Tibial nerve (tissue), 4 donors: ENCODE results near the gene ERVK3-1. TPM values are rescaled to one million over a fixed set of nuclear protein-coding genes. Genes with fewer than 3 reads are reported as not detected.

Experiments used
- DNase-seq, 2 donors: peaks; one replicate each; pipeline ENCODE4 v3.0.0-alpha.2; 2019; ENCODE audit warnings: low spot score in 2 of 2
- H3K27ac ChIP-seq, 4 donors: fragments of 200-600 bp; sonication (generic) in 3 of 4; one replicate each; pipeline ENCODE4 v1.5.1; 2017 to 2019; ENCODE audit warnings: mild to moderate bottlenecking in 1 of 4
- H3K27me3 ChIP-seq, 2 donors: fragments of 200-600 bp; sonication (generic) in 1 of 2; one replicate each; pipeline versions ENCODE4 v1.5.1 to v1.6.0; 2017 to 2019
- H3K36me3 ChIP-seq, 3 donors: fragments of 200-600 bp; sonication (generic); one replicate each; pipeline ENCODE4 v1.5.1; 2018 to 2019
- H3K4me1 ChIP-seq, 4 donors: fragments of 200-600 bp; sonication (generic) in 3 of 4; one replicate each; pipeline ENCODE4 v1.5.1; 2017 to 2019
- H3K4me3 ChIP-seq, 4 donors: fragments of 200-600 bp; sonication (generic) in 3 of 4; one replicate each; pipeline ENCODE4 v1.5.1; 2017 to 2019; ENCODE audit warnings: mild to moderate bottlenecking in 1 of 4, moderate library complexity in 1 of 4
- H3K9me3 ChIP-seq, 4 donors: fragments of 200-600 bp; sonication (generic) in 3 of 4; one replicate each; pipeline ENCODE4 v1.5.1; 2017 to 2019
- CTCF ChIP-seq, 5 experiments: fragments of 200-600 bp in 3 of 5; fragments of 450-650 bp in 2 of 5; sonication (generic) in 3 of 5; IDR thresholded peaks; one replicate each; pipeline ENCODE4 v1.5.1; 2016 to 2019; ENCODE audit warnings: antibody characterized with exemption in 5 of 5, mild to moderate bottlenecking in 3 of 5, moderate library complexity in 2 of 5
- EP300 ChIP-seq, 2 donors: sonication (generic); formaldehyde crosslinking; IDR thresholded peaks; one replicate each; pipeline ENCODE4 v1.6.1; 2017; ENCODE audit warnings: antibody characterized with exemption in 2 of 2, mild to moderate bottlenecking in 1 of 2
- POLR2A ChIP-seq, 2 donors: fragments of 450-650 bp; IDR thresholded peaks; one replicate each; pipeline ENCODE4 v1.6.1; 2017; ENCODE audit warnings: antibody characterized with exemption in 2 of 2, mild to moderate bottlenecking in 2 of 2, moderate library complexity in 2 of 2
- WGBS, 2 donors: methylation state at CpG; one replicate each; pipeline ENCODE4 v1.1.5; 2018; 5-methylcytosine and 5-hydroxymethylcytosine counted together
- total RNA-seq, 4 donors: library from RNA; depleted of rRNA; stranded (reverse); fragments of >200 nt; gene quantifications; one replicate each; pipeline ENCODE4 v1.1.0, GENCODE V29; 2016

ERVK3-1 gene
- total RNA-seq, 4 donors from 2014 or later: 30.0 to 59.2 (median 45.9) TPM

GRCh38 chr19:58265100-58265499 lies 40.1 kb upstream of the ERVK3-1 start:
- Histone ChIP-seq H3K36me3 (peaks cover 0 to 100% (median 25%) of the 10 kb centered on the region in 3 donors), H3K9me3 (peaks cover 24 to 100% (median 66%) of the 10 kb centered on the region in 4 donors), H3K4me3 (no peak overlapping the region), H3K27me3 (no peaks in the 10 kb centered on the region), H3K4me1 (no peaks in the 10 kb centered on the region), H3K27ac (no peak overlapping the region)
- TF ChIP-seq POLR2A (IDR thresholded peaks at IDR 0.05) (no peak), CTCF (IDR thresholded peaks at IDR 0.05) (no peak), EP300 (IDR thresholded peaks at IDR 0.05) (no peak)
- no peak for DNase-seq
- WGBS, 2 donors: 100% methylated on average over 3 of the region's 3 CpGs

- Histone ChIP-seq H3K27ac (no peak overlapping the region), H3K4me1 (no peaks in the 10 kb centered on the region), H3K36me3 (peaks cover 0 to 100% (median 12%) of the 10 kb centered on the region in 3 donors), H3K27me3 (no peaks in the 10 kb centered on the region), H3K4me3 (no peak overlapping the region), H3K9me3 (peaks cover 6 to 100% (median 45%) of the 10 kb centered on the region in 4 donors)
- 98 to 99% methylated on average over 3 of the region's 3 CpGs for WGBS, 2 donors
- TF ChIP-seq EP300 (IDR thresholded peaks at IDR 0.05) (no peak), POLR2A (IDR thresholded peaks at IDR 0.05) (no peak), CTCF (IDR thresholded peaks at IDR 0.05) (no peak)
- no peak for DNase-seq
Measured at GRCh38 chr19:58268344-58268743, 36.8 kb upstream of the ERVK3-1 start.

GRCh38 chr19:58274771-58275201 lies 30.4 kb upstream of the ERVK3-1 start:
- Histone ChIP-seq H3K27ac (no peak overlapping the region), H3K27me3 (no peaks in the 10 kb centered on the region), H3K36me3 (peaks cover 0 to 73% (median 7%) of the 10 kb centered on the region in 3 donors), H3K4me3 (no peak overlapping the region), H3K9me3 (peaks cover 0 to 75% (median 20%) of the 10 kb centered on the region in 4 donors), H3K4me1 (peaks cover 0 to 12% (median 4%) of the 10 kb centered on the region in 4 donors)
- WGBS, 2 donors: 90 to 98% methylated on average over 2 of the region's 2 CpGs
- no peak for DNase-seq
- TF ChIP-seq CTCF (IDR thresholded peaks at IDR 0.05): no peak
- TF ChIP-seq POLR2A (IDR thresholded peaks at IDR 0.05): no peak
- TF ChIP-seq EP300 (IDR thresholded peaks at IDR 0.05): no peak

GRCh38 chr19:58275564-58275963 lies 29.6 kb upstream of the ERVK3-1 start:
- H3K27me3 ChIP-seq: no peaks in the 10 kb centered on the region
- DNase-seq: no peak
- no peak overlapping the region for H3K27ac ChIP-seq
- TF ChIP-seq EP300 (IDR thresholded peaks at IDR 0.05): no peak
- TF ChIP-seq POLR2A (IDR thresholded peaks at IDR 0.05): no peak
- TF ChIP-seq CTCF (IDR thresholded peaks at IDR 0.05): no peak
- H3K4me1 ChIP-seq: peaks cover 0 to 20% (median 5%) of the 10 kb centered on the region in 4 donors
- 93 to 98% methylated on average over 3 of the region's 3 CpGs for WGBS, 2 donors
- H3K36me3 ChIP-seq: peaks cover 0 to 71% (median 7%) of the 10 kb centered on the region in 3 donors
- H3K4me3 ChIP-seq: no peak overlapping the region
- peaks cover 0 to 73% (median 16%) of the 10 kb centered on the region in 4 donors for H3K9me3 ChIP-seq

- Histone ChIP-seq H3K4me1 (peaks cover 0 to 21% (median 5%) of the 10 kb centered on the region in 4 donors), H3K9me3 (peaks cover 0 to 73% (median 11%) of the 10 kb centered on the region in 4 donors), H3K27ac (no peak overlapping the region), H3K27me3 (no peaks in the 10 kb centered on the region), H3K4me3 (no peak overlapping the region), H3K36me3 (peaks cover 0 to 70% (median 0%) of the 10 kb centered on the region in 3 donors)
- DNase-seq: no peak
- WGBS, 2 donors: 96 to 97% methylated on average over 7 of the region's 7 CpGs
- TF ChIP-seq POLR2A (IDR thresholded peaks at IDR 0.05): no peak
- TF ChIP-seq EP300 (IDR thresholded peaks at IDR 0.05): no peak
- no peak for TF ChIP-seq CTCF (IDR thresholded peaks at IDR 0.05)
Measured at GRCh38 chr19:58277197-58277596, 28.0 kb upstream of the ERVK3-1 start.
